Osteoblast (primary cell): ENCODE measurements around the gene PLD4. TPM values are rescaled to one million over a fixed set of nuclear protein-coding genes. Genes with fewer than 3 reads are reported as not detected.

ENCODE experiments used
- DNase-seq: peaks from one replicate; pipeline ENCODE4 v3.0.0; 2011; ENCODE audit warnings: low spot score, mixed read lengths; ENCODE audit not compliant: insufficient read length; ENCODE audit errors: missing footprints
- H2AFZ ChIP-seq: 2 replicates; pipeline ENCODE4 v1.6.0; 2011; ENCODE audit warnings: mild to moderate bottlenecking, low read length
- H3K27ac ChIP-seq: 2 replicates; pipeline ENCODE4 v1.5.1; 2011; ENCODE audit warnings: mild to moderate bottlenecking, low read depth, low read length, moderate library complexity
- H3K27me3 ChIP-seq: 2 replicates; pipeline ENCODE4 v1.6.0; 2012; ENCODE audit warnings: mild to moderate bottlenecking, control low read depth, inconsistent platforms, low read length, moderate library complexity; ENCODE audit not compliant: insufficient read depth
- H3K36me3 ChIP-seq: 2 replicates; pipeline ENCODE4 v1.5.1; 2011; ENCODE audit warnings: mild to moderate bottlenecking, low read length, control low read depth, moderate library complexity; ENCODE audit not compliant: insufficient read depth
- H3K4me1 ChIP-seq: 2 replicates; pipeline ENCODE4 v1.5.1; 2011; ENCODE audit warnings: mild to moderate bottlenecking, low read length, control low read depth, moderate library complexity; ENCODE audit not compliant: insufficient read depth
- H3K4me2 ChIP-seq: 2 replicates; pipeline ENCODE4 v1.6.0; 2011; ENCODE audit warnings: mild to moderate bottlenecking, low read length; ENCODE audit not compliant: insufficient read depth
- H3K4me3 ChIP-seq: fragments of 200-600 bp; sonication (generic); 3 replicates; pipeline ENCODE4 v1.5.1; 2012; ENCODE audit warnings: mild to moderate bottlenecking, low read length, inconsistent platforms; ENCODE audit not compliant: insufficient read depth
- H3K79me2 ChIP-seq: 2 replicates; pipeline ENCODE4 v1.6.0; 2012; ENCODE audit warnings: mild to moderate bottlenecking, low read length, control low read depth, inconsistent platforms; ENCODE audit not compliant: insufficient read depth
- H3K9me3 ChIP-seq: 2 replicates; pipeline ENCODE4 v1.5.1; 2011; ENCODE audit warnings: low read depth, low read length, control low read depth
- H4K20me1 ChIP-seq: 2 replicates; pipeline ENCODE4 v1.6.0; 2012; ENCODE audit warnings: mild to moderate bottlenecking, low read length, control low read depth; ENCODE audit not compliant: insufficient read depth
- total RNA-seq: library from RNA; depleted of rRNA; stranded (reverse); fragments of >200 nt; gene quantifications from 2 replicates; pipeline ENCODE4 v1.2.3, GENCODE V29; 2012
- TF ChIP-seq, protein P1 (sequence below): IDR thresholded peaks from 2 replicates; pipeline ENCODE4 v1.5.1; 2011; ENCODE audit warnings: mild to moderate bottlenecking, low read depth, low read length, moderate library complexity; ENCODE audit errors: extremely low read depth

PLD4 gene
- total RNA-seq, 1 donor = not detected

DNA sequence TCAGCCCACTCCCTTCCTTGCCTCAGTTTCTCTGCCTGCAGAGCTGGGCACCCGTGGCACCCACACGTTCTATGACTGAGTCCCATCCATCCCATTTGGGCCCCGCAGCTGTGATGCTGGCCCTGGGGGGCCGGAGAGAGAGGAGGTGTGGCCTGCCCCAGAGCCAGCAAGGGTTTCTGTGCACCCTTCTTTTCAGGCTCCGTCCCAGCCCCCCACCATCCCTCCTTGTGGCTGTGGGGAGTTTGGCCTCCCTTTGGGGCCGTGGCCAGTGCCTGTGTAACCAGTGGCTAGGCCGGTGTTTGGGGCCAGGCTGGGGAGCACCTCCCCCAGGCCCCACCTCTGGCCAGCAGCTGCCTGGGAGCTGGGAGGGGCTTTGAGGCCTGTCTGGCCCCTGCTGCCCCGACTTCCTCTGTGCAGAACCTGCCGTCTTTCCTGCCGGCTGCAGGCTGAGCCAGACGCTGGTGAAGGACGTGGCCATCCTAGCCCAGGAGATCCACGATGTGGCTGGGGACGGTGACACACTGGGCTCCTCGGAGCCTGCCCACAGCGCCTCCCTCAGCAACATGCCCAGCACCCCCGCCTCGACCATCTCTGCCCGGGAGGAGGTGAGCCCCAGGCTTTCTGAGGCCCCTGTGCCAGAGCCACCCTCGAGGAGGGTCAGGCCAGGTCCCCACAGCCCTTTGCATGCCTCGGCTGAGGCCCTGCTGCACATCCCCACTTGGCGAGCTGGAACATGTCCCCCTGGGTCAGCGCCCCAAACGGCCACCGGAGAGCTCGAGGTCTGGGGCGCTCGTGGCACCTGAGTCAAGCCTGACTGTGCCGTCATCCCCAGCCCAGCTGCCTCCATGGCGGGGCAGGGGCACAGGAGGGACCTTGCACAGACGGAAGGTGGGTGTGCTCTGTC is 31.9 kb upstream of the PLD4 start:
- Histone ChIP-seq H3K9me3 (no peaks in the 10 kb centered on the region), H3K4me2 (no peak overlapping the region), H3K79me2 (no peaks in the 10 kb centered on the region), H2AFZ (no peak overlapping the region), H4K20me1 (peaks cover 8% of the 10 kb centered on the region), H3K36me3 (peaks cover 5% of the 10 kb centered on the region), H3K27me3 (no peaks in the 10 kb centered on the region), H3K4me1 (no peaks in the 10 kb centered on the region), H3K27ac (no peak overlapping the region), H3K4me3 (no peak overlapping the region)
- DNase-seq = peak; percentile 85
- TF ChIP-seq, protein P1, sequence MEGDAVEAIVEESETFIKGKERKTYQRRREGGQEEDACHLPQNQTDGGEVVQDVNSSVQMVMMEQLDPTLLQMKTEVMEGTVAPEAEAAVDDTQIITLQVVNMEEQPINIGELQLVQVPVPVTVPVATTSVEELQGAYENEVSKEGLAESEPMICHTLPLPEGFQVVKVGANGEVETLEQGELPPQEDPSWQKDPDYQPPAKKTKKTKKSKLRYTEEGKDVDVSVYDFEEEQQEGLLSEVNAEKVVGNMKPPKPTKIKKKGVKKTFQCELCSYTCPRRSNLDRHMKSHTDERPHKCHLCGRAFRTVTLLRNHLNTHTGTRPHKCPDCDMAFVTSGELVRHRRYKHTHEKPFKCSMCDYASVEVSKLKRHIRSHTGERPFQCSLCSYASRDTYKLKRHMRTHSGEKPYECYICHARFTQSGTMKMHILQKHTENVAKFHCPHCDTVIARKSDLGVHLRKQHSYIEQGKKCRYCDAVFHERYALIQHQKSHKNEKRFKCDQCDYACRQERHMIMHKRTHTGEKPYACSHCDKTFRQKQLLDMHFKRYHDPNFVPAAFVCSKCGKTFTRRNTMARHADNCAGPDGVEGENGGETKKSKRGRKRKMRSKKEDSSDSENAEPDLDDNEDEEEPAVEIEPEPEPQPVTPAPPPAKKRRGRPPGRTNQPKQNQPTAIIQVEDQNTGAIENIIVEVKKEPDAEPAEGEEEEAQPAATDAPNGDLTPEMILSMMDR = no peak

DNA sequence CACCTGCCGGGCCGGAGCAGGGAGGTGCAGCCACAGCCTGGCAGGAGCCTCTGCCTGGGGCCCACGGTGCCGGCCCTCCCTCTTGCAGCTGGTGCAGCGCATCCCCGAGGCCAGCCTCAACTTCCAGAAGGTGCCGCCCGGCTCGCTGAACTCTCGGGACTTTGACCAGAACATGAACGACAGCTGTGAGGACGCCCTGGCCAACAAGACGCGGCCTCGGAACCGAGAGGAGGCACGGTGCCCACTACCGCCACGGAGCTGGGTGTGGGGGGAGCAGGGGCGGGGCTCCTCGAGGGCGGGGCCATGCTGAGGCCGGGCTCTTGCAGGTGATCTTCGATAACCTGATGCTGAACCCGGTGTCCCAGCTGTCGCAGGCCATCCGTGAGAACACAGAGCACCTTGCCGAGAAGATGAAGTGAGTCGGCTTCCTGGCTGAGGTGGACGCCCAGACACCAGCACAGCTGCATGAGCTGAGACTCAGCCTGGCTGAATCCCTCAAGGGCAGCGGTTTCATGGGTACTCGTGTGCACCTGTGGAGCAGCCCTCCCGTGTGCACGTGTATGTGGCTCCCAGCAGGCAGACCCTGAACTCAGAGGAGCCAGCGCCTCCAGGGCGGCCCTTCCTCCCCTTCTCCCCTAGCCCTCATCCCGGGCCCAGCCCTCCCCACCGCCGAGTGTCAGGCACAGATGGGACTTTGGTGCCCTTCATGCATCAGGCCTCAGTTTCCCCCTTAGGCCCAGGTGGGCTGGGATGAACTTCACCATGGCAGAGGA is 31.1 kb upstream of the PLD4 start:
- Histone ChIP-seq H3K36me3 (peaks cover 2% of the 10 kb centered on the region), H3K4me2 (no peak overlapping the region), H2AFZ (no peak overlapping the region), H3K4me1 (no peaks in the 10 kb centered on the region), H3K79me2 (no peaks in the 10 kb centered on the region), H3K4me3 (no peak overlapping the region), H4K20me1 (peaks cover 8% of the 10 kb centered on the region), H3K9me3 (no peaks in the 10 kb centered on the region), H3K27ac (no peak overlapping the region), H3K27me3 (no peaks in the 10 kb centered on the region)
- peak; percentile 69 for DNase-seq
- TF ChIP-seq, protein P1 = no peak

DNA sequence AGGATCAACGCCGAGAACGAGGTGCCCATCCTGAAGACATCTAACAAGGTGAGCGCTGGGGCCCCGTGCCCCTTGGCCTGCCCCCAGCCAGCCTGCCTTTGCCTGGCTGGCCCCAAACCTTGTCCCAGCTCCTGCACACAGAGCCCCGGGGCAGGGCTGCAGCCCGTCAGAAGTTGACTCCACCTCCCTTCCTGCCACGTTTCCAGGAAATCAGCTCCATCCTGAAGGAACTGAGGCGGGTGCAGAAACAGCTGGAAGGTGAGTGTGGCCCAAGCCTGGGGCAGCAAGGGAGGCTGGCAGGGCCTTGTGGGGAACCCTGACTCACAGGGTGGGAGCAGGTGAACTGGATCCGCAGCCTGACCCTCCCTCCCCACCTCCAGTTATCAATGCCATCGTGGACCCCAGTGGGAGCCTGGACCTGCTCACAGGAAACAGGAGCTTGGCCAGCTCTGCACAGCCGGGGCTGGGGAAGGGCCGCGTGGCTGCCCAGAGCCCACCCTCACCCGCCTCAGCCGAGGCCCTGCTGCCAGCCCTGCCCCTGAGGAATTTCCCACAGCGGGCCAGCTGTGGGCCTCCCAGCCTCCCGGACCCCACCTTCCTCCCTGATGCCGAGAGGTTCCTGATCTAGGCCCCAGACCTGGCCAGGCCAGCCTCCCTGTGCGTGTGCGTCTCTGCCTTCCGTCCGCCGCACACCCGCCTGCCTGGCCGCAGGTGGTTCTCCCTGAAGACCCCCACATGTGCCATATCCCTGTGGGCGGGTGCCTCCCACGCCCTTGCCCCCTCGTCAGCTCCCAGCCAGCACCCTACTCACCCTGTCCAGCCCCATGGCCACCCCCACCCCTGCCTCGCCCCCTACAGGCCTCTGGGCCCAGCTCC is 30.1 kb upstream of the PLD4 start:
- H3K4me1 ChIP-seq = no peaks in the 10 kb centered on the region
- H4K20me1 ChIP-seq = peaks cover 8% of the 10 kb centered on the region
- no peaks in the 10 kb centered on the region for H3K27me3 ChIP-seq
- no peak overlapping the region for H2AFZ ChIP-seq
- TF ChIP-seq, protein P1 = no peak
- peak; percentile 57 for DNase-seq
- no peak overlapping the region for H3K4me3 ChIP-seq
- no peaks in the 10 kb centered on the region for H3K9me3 ChIP-seq
- H3K27ac ChIP-seq = no peak overlapping the region
- peaks cover 2% of the 10 kb centered on the region for H3K36me3 ChIP-seq
- H3K79me2 ChIP-seq = no peaks in the 10 kb centered on the region
- H3K4me2 ChIP-seq = no peak overlapping the region
